Heart right ventricle (tissue), 16 donors: Measurements from ENCODE around the gene SPRR3. TPM values are rescaled to one million over a fixed set of nuclear protein-coding genes. Genes with fewer than 3 reads are reported as not detected.

Experiments used
- ATAC-seq, 8 donors: fragments of 200-7000 bp; cut with Tn5 transposase; one replicate each; pipeline ENCODE4 v1.9.1; 2020; ENCODE audit warnings: mild to moderate bottlenecking in 8 of 8, moderate library complexity in 8 of 8, moderate number of reproducible peaks in 1 of 8
- DNase-seq, 2 donors: peaks; one replicate each; pipeline ENCODE4 v3.0.0-alpha.2; 2020
- H3K27ac ChIP-seq, 10 donors: fragments of 200-600 bp; sonication (generic) in 2 of 10; one replicate each; pipeline versions ENCODE4 v1.5.0 to v1.8.0; 2020 to 2022; ENCODE audit warnings: mild to moderate bottlenecking in 3 of 10
- H3K27me3 ChIP-seq, 7 donors: fragments of 200-600 bp; one replicate each; pipeline ENCODE4 v1.8.0; 2021 to 2022; ENCODE audit warnings: mild to moderate bottlenecking in 2 of 7
- H3K36me3 ChIP-seq, 9 donors: fragments of 200-600 bp; sonication (generic) in 1 of 9; one replicate each; pipeline versions ENCODE4 v1.5.0 to v1.8.0; 2020 to 2022; ENCODE audit warnings: mild to moderate bottlenecking in 2 of 9
- H3K4me1 ChIP-seq, 9 donors: fragments of 200-600 bp; sonication (generic) in 1 of 9; one replicate each; pipeline versions ENCODE4 v1.5.0 to v1.8.0; 2020 to 2022; ENCODE audit warnings: mild to moderate bottlenecking in 4 of 9
- H3K4me3 ChIP-seq, 10 donors: fragments of 200-600 bp; sonication (generic) in 2 of 10; one replicate each; pipeline versions ENCODE4 v1.5.0 to v1.8.0; 2020 to 2022; ENCODE audit warnings: mild to moderate bottlenecking in 7 of 10, moderate library complexity in 2 of 10
- H3K9me3 ChIP-seq, 11 donors: fragments of 200-600 bp in 10 of 11; sonication (generic) in 2 of 11; one replicate each; pipeline versions ENCODE4 v1.5.0 to v1.8.0; 2013 to 2022; ENCODE audit warnings: mild to moderate bottlenecking in 2 of 11, control low read depth in 1 of 11, moderate library complexity in 1 of 11
- WGBS, 2 donors: extraction: QIAGEN DNeasy Blood & Tissue Kit; methylation state at CpG; one replicate each; pipeline ENCODE4 v1.1.7; 2013; ENCODE audit warnings: inconsistent platforms in 1 of 2; 5-methylcytosine and 5-hydroxymethylcytosine counted together
- intact Hi-C, 10 donors: fragments of 100-400 bp; cut with DNase I; formaldehyde crosslinking; loops; one replicate each; pipeline versions ENCODE4 v1.11.1 to v1.14.2; 2022
- polyA plus RNA-seq, 2 donors: library from polyadenylated mRNA; stranded (reverse); fragments of 200-250 nt; gene quantifications; one replicate each; pipeline ENCODE4 v1.2.3, GENCODE V29; 2013
- total RNA-seq, 10 donors: library from RNA; stranded (reverse); fragmentation: NEBNext Ultra II Directional in 3 of 10; extraction: Animal tissue kit (Norgen Biotek cat#: 25700) in 3 of 10; gene quantifications; one replicate each; pipeline versions ENCODE4 v1.2.1 to v1.2.4, GENCODE V29; 2021 to 2023
- TF ChIP-seq, protein P1 (sequence below), 9 donors: fragments of 200-600 bp; sonication (generic) in 2 of 9; IDR thresholded peaks; one replicate each; pipeline versions ENCODE4 v1.5.0 to v1.8.0; 2021 to 2022; ENCODE audit warnings: antibody characterized with exemption in 9 of 9, mild to moderate bottlenecking in 5 of 9, moderate library complexity in 1 of 9
- donor health status: Arrhythmogenic right ventricular cardiomyopathy.
- donor health status: ischemic (EF 13 %, LVEDD 7.1; RV severe dilation, severe dysfunction).
- donor health status: healthy with polysubstance abuse.
- donor health status: DM: no; HTN: yes; CAD: no.
- donor health status: DM: no; HTN: no; CAD: no.
- donor health status: ischemic (EF 25% LVEDD 6.9; RV normal size, moderate dysfunction).
- donor health status: ischemic (EF 25% LVEDD 5.7; RV mildly dilated, moderate dysfunction).
- donor health status: healthy.
- donor health status: DM: yes; HTN: yes; CAD: no.
- donor health status: Ischemic cardiomyopathy.
- donor health status: ischemic (EF 35%, LVEDD 5.7; RV mildly dilated, moderate dysfunction).
- donor health status: nonischemic (EF 11% LVEDD 7.7; RV severe dilation, severe dysfunction).
- donor health status: DM: yes; HTN: yes; CAD: no.
- donor health status: PGD.
- donor health status: ischemic (EF 29% LVEDD 5.4; RV normal size, mild dysfunction).
- donor health status: nonischemic (EF 23%, LVEDD 6.1; RV moderate dilation, normal function).

SPRR3 gene
- total and polyA plus RNA-seq, 12 donors, result 2.6 TPM; not detected in 11

DNA sequence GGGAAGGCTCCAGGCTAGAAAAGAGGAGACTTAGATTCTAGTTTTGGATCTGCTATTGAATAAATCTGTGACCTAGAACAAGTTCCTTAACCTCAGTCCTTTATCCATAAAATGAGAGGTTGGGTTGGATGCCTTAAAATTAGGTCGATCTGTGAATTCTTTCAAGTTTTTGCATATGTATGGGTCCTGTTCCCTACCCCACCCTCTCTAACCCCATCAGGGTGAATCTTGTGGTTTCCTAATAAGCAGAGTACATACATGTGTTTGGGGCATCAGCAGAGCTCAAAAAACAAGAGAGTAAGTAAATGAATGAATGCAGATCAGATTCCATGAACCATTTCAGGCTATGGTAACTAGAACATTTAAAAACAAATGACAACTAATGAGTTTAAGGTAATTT is 24.9 kb upstream of the SPRR3 start:
- no peak overlapping the region for H3K27ac ChIP-seq
- no peaks in the 10 kb centered on the region for H3K36me3 ChIP-seq
- ATAC-seq (no peak), DNase-seq (no peak)
- no peaks in the 10 kb centered on the region for H3K4me1 ChIP-seq
- no peaks in the 10 kb centered on the region for H3K9me3 ChIP-seq
- peaks cover 0 to 12% (median 0%) of the 10 kb centered on the region in 7 donors for H3K27me3 ChIP-seq
- intact Hi-C loops, result no loop called here
- no peak overlapping the region for H3K4me3 ChIP-seq
- 70 to 79% methylated on average over 1 of the region's 1 CpG for WGBS, 2 donors
- TF ChIP-seq, protein P1, sequence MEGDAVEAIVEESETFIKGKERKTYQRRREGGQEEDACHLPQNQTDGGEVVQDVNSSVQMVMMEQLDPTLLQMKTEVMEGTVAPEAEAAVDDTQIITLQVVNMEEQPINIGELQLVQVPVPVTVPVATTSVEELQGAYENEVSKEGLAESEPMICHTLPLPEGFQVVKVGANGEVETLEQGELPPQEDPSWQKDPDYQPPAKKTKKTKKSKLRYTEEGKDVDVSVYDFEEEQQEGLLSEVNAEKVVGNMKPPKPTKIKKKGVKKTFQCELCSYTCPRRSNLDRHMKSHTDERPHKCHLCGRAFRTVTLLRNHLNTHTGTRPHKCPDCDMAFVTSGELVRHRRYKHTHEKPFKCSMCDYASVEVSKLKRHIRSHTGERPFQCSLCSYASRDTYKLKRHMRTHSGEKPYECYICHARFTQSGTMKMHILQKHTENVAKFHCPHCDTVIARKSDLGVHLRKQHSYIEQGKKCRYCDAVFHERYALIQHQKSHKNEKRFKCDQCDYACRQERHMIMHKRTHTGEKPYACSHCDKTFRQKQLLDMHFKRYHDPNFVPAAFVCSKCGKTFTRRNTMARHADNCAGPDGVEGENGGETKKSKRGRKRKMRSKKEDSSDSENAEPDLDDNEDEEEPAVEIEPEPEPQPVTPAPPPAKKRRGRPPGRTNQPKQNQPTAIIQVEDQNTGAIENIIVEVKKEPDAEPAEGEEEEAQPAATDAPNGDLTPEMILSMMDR (IDR thresholded peaks at IDR 0.05), result no peak

DNA sequence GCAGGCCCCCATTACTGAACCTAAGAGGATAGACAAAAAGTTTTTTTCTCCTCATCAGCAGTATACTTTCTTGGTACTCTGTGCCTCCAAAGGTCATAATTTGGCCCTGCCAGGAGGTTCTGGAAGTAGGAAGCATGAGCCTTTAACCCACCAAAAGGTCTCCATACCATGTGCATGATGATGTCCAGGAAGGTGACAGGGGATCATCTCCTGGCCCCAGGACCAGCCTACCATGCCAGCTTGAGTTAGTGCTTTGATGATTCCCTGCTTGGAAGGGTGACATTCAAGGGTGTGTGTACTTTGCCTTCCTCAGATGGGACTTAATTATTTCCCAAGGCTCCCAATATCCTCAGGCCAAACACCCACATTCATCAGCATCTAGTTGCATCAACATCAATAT is 23.9 kb upstream of the SPRR3 start:
- no peaks in the 10 kb centered on the region for H3K9me3 ChIP-seq
- ATAC-seq (no peak), DNase-seq (no peak)
- H3K4me1 ChIP-seq, result no peaks in the 10 kb centered on the region
- no peaks in the 10 kb centered on the region for H3K36me3 ChIP-seq
- H3K4me3 ChIP-seq, result no peak overlapping the region
- peaks cover 0 to 13% (median 4%) of the 10 kb centered on the region in 7 donors for H3K27me3 ChIP-seq
- intact Hi-C loops, result no loop called here
- H3K27ac ChIP-seq, result no peak overlapping the region
- TF ChIP-seq, protein P1 (IDR thresholded peaks at IDR 0.05), result no peak

DNA sequence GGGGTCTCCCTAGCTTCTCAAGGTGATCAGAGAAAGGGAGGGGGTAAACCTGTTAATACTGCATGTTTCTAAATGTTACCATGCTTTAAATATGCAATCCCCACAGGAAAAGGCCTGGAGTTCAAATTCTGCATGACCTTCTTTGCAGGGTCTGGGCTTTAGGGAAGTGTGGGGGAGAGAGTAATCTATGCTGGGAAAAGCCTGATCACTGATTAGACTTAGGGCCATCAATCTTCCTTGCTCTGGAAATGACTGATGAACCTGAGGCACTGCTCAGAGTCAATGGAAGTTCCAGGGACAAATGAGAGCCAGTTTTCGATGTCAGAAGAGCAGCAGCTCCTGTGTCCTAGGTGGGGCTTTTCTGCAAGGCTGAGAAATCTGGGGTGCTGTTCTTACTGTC is 20.9 kb upstream of the SPRR3 start:
- H3K27me3 ChIP-seq, result peaks cover 0 to 14% (median 4%) of the 10 kb centered on the region in 7 donors
- ATAC-seq, result no peak
- 69 to 72% methylated on average over 1 of the region's 1 CpG for WGBS, 2 donors
- no peak overlapping the region for H3K4me3 ChIP-seq
- intact Hi-C loops, result no loop called here
- DNase-seq, result no peak
- TF ChIP-seq, protein P1 (IDR thresholded peaks at IDR 0.05), result no peak
- H3K36me3 ChIP-seq, result no peaks in the 10 kb centered on the region
- H3K9me3 ChIP-seq, result no peaks in the 10 kb centered on the region
- H3K27ac ChIP-seq, result no peak overlapping the region
- H3K4me1 ChIP-seq, result no peaks in the 10 kb centered on the region

DNA sequence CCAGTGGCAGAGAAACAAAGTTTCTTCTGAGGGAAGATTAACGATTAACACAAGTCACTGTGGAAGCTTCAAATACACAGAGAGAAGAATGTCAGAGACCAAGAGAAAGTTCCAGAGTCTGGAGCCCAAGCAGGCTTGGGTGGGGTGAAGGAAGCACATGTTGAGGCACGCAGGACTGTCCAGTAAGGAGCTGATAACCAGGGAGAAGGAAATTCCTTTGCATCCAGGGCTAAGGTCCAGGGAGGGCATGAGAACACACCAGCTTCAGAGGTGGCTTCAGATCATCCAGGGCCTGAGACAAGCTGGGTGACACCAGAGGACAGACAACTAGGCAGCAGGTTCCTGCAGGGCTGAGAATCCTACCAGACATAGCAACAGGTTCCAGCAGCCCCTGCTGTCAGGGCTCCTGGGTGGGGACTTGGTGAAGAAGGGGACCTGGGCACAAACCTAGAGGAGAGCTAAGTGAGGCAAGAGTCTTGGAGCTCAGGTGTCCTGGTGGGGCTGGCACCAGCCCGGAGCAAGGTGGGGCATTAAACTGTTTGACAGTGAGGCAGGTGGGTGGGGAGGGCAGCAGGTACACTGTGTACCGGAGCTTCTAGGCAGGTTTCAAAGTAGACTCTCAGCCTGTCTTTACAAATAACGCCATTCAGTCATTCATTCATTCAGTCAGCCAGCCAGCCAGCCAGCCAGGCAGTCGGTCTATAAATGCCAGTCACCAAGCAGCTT is 20.2 kb upstream of the SPRR3 start:
- TF ChIP-seq, protein P1 (IDR thresholded peaks at IDR 0.05), result no peak
- Histone ChIP-seq H3K9me3 (no peaks in the 10 kb centered on the region), H3K27ac (no peak overlapping the region), H3K4me3 (no peak overlapping the region), H3K4me1 (no peaks in the 10 kb centered on the region), H3K36me3 (no peaks in the 10 kb centered on the region), H3K27me3 (peaks cover 0 to 12% (median 4%) of the 10 kb centered on the region in 7 donors)
- intact Hi-C loops, result no loop called here
- 79 to 80% methylated on average over 6 of the region's 6 CpGs for WGBS, 2 donors
- DNase-seq (no peak), ATAC-seq (no peak)
